Astrocyte of the spinal cord (primary cell): ENCODE measurements around the gene MT1F.

Experiments used
- DNase-seq: peaks from one replicate; pipeline ENCODE4 v3.0.0; 2011; ENCODE audit warnings: low read depth, low spot score
- H3K4me3 ChIP-seq: 2 replicates; pipeline ENCODE4 v1.5.1; 2011; ENCODE audit warnings: low read depth, mild to moderate bottlenecking, low read length, moderate library complexity
- in situ Hi-C: cut with HindIII; loops from 2 replicates; pipeline ENCODE4 v1.10.0; 2017; ENCODE audit warnings: low sequenced_read_pairs
- TF ChIP-seq, protein P1 (sequence below): IDR thresholded peaks from 2 replicates; pipeline ENCODE4 v1.5.1; 2012; ENCODE audit warnings: low read depth, mild to moderate bottlenecking, low read length, inconsistent platforms

MT1F gene

DNA sequence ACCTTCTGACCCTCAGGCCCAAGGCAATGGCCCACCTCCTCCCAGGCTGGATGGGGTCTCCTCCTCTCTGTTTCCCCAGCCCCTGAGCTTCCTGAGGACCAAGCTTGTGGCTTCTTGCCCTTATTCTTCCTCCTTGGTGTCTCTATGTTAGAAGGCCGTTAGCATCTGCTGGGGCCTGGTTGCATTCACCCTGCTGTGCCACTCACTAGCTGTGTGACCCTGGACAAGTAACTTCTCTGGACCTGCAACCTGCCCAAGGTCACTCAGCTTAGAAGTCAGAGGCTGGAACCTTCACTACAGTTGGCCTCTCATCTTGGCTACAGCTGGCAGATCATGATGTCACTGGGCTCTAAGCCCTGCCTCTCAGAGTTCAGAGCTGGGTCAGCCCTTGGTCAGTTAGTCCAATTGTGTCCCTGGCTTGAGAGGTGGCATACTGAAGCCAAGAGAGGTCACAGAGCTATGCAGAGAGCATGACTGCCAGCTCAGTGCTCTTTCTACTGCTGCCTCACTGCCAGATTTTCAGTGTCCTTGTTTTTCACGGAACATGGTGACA, 46.4 kb upstream of the MT1F start:
- H3K4me3 ChIP-seq = no peak overlapping the region
- peak; percentile 34 for DNase-seq
- in situ Hi-C loops = no loop called here
- TF ChIP-seq, protein P1, sequence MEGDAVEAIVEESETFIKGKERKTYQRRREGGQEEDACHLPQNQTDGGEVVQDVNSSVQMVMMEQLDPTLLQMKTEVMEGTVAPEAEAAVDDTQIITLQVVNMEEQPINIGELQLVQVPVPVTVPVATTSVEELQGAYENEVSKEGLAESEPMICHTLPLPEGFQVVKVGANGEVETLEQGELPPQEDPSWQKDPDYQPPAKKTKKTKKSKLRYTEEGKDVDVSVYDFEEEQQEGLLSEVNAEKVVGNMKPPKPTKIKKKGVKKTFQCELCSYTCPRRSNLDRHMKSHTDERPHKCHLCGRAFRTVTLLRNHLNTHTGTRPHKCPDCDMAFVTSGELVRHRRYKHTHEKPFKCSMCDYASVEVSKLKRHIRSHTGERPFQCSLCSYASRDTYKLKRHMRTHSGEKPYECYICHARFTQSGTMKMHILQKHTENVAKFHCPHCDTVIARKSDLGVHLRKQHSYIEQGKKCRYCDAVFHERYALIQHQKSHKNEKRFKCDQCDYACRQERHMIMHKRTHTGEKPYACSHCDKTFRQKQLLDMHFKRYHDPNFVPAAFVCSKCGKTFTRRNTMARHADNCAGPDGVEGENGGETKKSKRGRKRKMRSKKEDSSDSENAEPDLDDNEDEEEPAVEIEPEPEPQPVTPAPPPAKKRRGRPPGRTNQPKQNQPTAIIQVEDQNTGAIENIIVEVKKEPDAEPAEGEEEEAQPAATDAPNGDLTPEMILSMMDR = no peak

- in situ Hi-C loops = no loop called here
- H3K4me3 ChIP-seq = no peak overlapping the region
- DNase-seq = no peak
- TF ChIP-seq, protein P1 = no peak
These were observed 44.1 kb upstream of the MT1F start for GRCh38 chr16:56613706-56614105.

DNA sequence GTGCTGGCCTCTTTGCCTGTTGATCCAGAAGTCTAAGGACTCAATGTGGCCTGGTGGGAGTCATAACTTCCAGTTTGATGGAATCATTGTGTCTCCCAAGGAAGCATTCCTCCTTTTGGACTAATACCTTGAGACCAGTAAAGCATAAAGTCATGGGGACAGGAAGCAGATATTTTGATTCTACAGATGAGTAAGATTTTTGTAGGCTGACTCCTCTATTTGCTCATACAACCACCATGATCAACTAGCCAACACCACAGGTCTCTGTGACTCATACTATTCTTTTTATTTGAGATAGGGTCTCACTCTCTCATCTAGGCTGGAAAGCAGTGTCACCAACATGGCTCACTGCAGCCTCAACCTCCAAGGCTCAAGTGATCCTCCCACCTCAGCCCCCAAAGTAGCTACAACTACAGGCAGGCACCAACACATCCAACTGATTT, 43.2 kb upstream of the MT1F start:
- DNase-seq = peak; percentile 80
- in situ Hi-C loops = no loop called here
- TF ChIP-seq, protein P1 = no peak
- no peak overlapping the region for H3K4me3 ChIP-seq

DNA sequence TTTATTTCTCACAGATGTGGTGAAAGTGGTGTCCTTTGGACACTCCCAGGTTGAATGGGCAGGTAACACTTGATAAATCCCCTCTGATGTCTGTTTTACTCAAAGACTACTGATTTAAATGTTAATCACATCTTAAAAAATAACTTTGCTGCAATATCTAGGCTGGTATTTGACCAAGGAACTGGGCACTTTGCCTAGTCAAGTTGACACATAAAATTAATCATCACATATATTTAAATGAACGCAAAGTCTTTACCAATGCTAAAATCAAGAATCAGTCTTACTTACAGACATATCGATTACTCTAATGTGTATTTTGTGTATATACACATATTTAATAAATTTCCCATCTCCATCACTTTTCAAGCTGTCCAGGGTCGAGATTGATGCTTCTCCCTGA, 42.4 kb upstream of the MT1F start:
- in situ Hi-C loops = no loop called here
- TF ChIP-seq, protein P1 = no peak
- no peak overlapping the region for H3K4me3 ChIP-seq
- no peak for DNase-seq

- TF ChIP-seq, protein P1 = no peak
- in situ Hi-C loops = no loop called here
- H3K4me3 ChIP-seq = peak overlapping the region; percentile 8
- no peak for DNase-seq
These were observed 41.0 kb upstream of the MT1F start for GRCh38 chr16:56616608-56617211.

- TF ChIP-seq, protein P1 = no peak
- H3K4me3 ChIP-seq = peak overlapping the region; percentile 8
- peak; percentile 62 for DNase-seq
- in situ Hi-C loops = no loop called here
These were observed 40.3 kb upstream of the MT1F start for GRCh38 chr16:56617212-56618085.
